ENCODE data around the gene PARD3B.

DNA sequence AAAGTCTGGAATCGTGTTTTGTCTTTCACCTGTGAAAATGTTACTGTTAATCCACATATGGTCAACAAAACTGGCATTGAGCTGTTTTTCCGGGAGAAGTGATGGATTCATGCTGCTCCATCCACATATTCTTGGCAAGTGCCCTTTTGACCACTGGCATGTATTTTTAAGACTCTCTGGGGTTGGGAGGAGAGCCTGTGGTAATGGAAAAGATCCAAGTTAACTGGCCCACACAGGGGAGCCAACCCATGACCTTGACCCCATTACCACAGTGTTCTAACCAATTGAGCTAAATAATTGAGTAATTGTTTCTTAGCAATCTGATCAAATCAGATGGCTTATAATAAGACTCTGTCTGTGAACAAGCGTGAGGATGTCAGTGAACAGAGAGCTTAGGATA, 840.8 kb downstream of the PARD3B start:
- TF ChIP-seq CTCF (IDR thresholded peaks at IDR 0.05; ENCODE audit: insufficient read depth, low read length, poor library complexity, severe bottlenecking) (no peak), EZH2phosphoT487 (conservative IDR thresholded peaks at IDR 0.05; ENCODE audit: low read length) (no peak)

Data from SU-DHL-6 (cell line).